Sigmoid colon (tissue), 7 donors: ENCODE measurements around the gene CACNB1. TPM values are rescaled to one million over a fixed set of nuclear protein-coding genes. Genes with fewer than 3 reads are reported as not detected.

ENCODE experiments used
- DNase-seq: peaks from one replicate; pipeline ENCODE4 v3.0.0-alpha.2; 2019
- H3K27ac ChIP-seq, 4 donors: fragments of 200-600 bp; sonication (generic); one replicate each; pipeline ENCODE4 v1.5.1; 2016 to 2019; ENCODE audit warnings: mild to moderate bottlenecking in 1 of 4
- H3K27me3 ChIP-seq, 3 donors: fragments of 200-600 bp; sonication (generic); one replicate each; pipeline ENCODE4 v1.5.1; 2019; ENCODE audit warnings: mild to moderate bottlenecking in 1 of 3
- H3K36me3 ChIP-seq, 4 donors: fragments of 200-600 bp; sonication (generic); one replicate each; pipeline ENCODE4 v1.5.1; 2016 to 2019
- H3K4me1 ChIP-seq, 4 donors: fragments of 200-600 bp; sonication (generic); one replicate each; pipeline ENCODE4 v1.5.1; 2017 to 2019
- H3K4me3 ChIP-seq, 4 donors: fragments of 200-600 bp; sonication (generic); one replicate each; pipeline ENCODE4 v1.5.1; 2017 to 2019; ENCODE audit warnings: mild to moderate bottlenecking in 2 of 4, moderate library complexity in 1 of 4
- H3K9me3 ChIP-seq, 4 donors: fragments of 200-600 bp in 3 of 4; sonication (generic) in 3 of 4; one replicate each; pipeline versions ENCODE4 v1.5.1 to v1.6.1; 2013 to 2019
- CTCF ChIP-seq, 4 experiments: fragments of 450-650 bp in 3 of 4; fragments of 200-600 bp in 1 of 4; IDR thresholded peaks; one replicate each; pipeline ENCODE4 v1.5.1; 2016 to 2019; ENCODE audit warnings: antibody characterized with exemption in 4 of 4, mild to moderate bottlenecking in 3 of 4, moderate library complexity in 2 of 4
- EP300 ChIP-seq, 4 donors: sonication (generic); formaldehyde crosslinking; IDR thresholded peaks; one replicate each; pipeline ENCODE4 v1.6.1; 2017; ENCODE audit warnings: antibody characterized with exemption in 4 of 4
- POLR2A ChIP-seq, 2 donors: fragments of 450-650 bp; IDR thresholded peaks; one replicate each; pipeline ENCODE4 v1.6.1; 2016; ENCODE audit warnings: antibody characterized with exemption in 2 of 2, mild to moderate bottlenecking in 2 of 2, moderate library complexity in 2 of 2
- POLR2AphosphoS5 ChIP-seq, 4 donors: sonication (generic); formaldehyde crosslinking; IDR thresholded peaks; one replicate each; pipeline ENCODE4 v1.6.1; 2017; ENCODE audit warnings: antibody characterized with exemption in 4 of 4
- WGBS, 2 donors: extraction: QIAGEN DNeasy Blood & Tissue Kit; methylation state at CpG; one replicate each; pipeline ENCODE4 v1.1.7; 2013; 5-methylcytosine and 5-hydroxymethylcytosine counted together
- intact Hi-C: fragments of 100-400 bp; cut with DNase I; formaldehyde crosslinking; loops from one replicate; pipeline ENCODE4 v1.15.1; 2023
- polyA plus RNA-seq, 3 donors: library from polyadenylated mRNA; stranded (reverse); fragments of 200-250 nt; gene quantifications; one replicate each; pipeline ENCODE4 v1.2.3, GENCODE V29; 2013
- total RNA-seq, 4 donors: library from RNA; depleted of rRNA; stranded (reverse); fragments of >200 nt; gene quantifications; one replicate each; pipeline ENCODE4 v1.1.0, GENCODE V29; 2016
- donor health status: healthy with polysubstance abuse.
- donor health status: Bipolar disorder and iron deficiency.
- donor health status: healthy.

CACNB1 gene
- total and polyA plus RNA-seq, 7 donors = 3.0 to 11.6 (median 7.6) TPM

DNA sequence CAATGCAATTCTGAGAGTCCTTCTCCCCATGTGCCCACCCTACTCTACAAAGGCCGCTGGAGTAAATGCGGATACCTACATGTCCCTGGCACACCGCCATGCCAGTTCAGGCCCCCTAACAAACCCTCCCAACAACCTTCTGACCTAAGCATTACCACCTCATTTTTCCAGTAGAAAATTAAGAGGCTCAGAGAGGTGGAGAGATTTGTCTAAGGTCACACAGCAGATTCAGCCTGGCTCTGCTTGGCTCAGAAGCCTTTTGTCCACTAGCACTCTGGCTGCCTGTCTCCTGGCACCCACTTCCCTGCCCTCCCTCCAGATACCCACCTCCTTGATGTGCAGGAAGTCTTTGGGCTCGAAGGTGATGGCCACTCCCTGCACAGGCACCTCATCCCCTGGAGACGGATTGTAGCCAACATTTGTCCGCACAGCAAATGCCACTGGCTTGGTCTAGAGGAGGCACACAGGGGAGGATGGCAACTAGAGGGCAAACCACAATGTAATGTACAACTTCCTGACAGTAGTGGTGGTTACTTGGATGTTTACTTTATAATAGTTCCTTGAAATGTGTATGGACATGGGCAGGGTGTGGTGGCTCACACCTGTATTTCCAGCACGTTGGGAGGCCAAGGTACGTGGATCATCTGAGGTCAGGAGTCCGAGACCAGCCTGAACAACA, 10.2 kb downstream of the CACNB1 start:
- Histone ChIP-seq H3K27ac (no peak overlapping the region), H3K27me3 (no peaks in the 10 kb centered on the region), H3K4me1 (no peaks in the 10 kb centered on the region), H3K9me3 (no peaks in the 10 kb centered on the region), H3K4me3 (no peak overlapping the region), H3K36me3 (peaks cover 5 to 95% (median 38%) of the 10 kb centered on the region in 4 donors)
- intact Hi-C loops = no loop called here
- no peak for DNase-seq
- WGBS, 2 donors = 43 to 79% methylated on average over 9 of the region's 9 CpGs
- TF ChIP-seq POLR2A (IDR thresholded peaks at IDR 0.05) = no peak
- no peak for TF ChIP-seq CTCF (IDR thresholded peaks at IDR 0.05)
- TF ChIP-seq EP300 (IDR thresholded peaks at IDR 0.05) = no peak
- no peak for TF ChIP-seq POLR2AphosphoS5 (IDR thresholded peaks at IDR 0.05)

DNA sequence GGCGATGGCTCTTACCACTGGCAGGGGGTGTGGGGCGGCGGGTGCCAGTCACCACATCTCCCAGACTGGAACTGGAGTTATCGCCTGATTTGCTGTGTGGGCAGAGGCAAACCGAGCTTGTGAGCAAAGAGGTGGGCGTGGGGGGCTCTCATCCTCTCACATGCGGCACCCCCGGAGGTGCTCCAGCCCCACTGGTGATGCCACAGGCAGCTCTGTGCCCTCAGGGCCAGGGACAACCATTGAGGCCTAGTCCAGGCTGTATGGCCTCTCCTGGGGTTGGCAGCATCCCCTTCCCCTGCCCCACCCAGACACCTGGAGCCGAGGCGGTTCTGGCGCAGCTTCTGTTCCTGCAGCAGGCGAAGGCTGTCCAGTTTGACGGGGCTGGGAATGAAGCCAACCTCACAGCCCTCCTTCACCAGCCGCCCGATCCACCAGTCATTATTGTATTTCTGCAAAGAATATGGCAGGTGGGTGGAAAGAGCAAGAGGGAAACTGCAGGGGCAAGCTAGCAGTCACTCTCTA, 10.9 kb downstream of the CACNB1 start:
- no peak for DNase-seq
- intact Hi-C loops = no loop called here
- Histone ChIP-seq H3K9me3 (no peaks in the 10 kb centered on the region), H3K4me3 (no peak overlapping the region), H3K27ac (no peak overlapping the region), H3K27me3 (no peaks in the 10 kb centered on the region), H3K36me3 (peaks cover 5 to 88% (median 37%) of the 10 kb centered on the region in 4 donors), H3K4me1 (no peaks in the 10 kb centered on the region)
- 56 to 78% methylated on average over 15 of the region's 15 CpGs for WGBS, 2 donors
- no peak for TF ChIP-seq EP300 (IDR thresholded peaks at IDR 0.05)
- TF ChIP-seq POLR2AphosphoS5 (IDR thresholded peaks at IDR 0.05) = no peak
- no peak for TF ChIP-seq POLR2A (IDR thresholded peaks at IDR 0.05)
- no peak for TF ChIP-seq CTCF (IDR thresholded peaks at IDR 0.05)

GRCh38 chr17:39183720-39184119, 13.7 kb downstream of the CACNB1 start:
- no peak overlapping the region for H3K27ac ChIP-seq
- intact Hi-C loops = no loop called here
- no peak for TF ChIP-seq POLR2AphosphoS5 (IDR thresholded peaks at IDR 0.05)
- no peak for TF ChIP-seq CTCF (IDR thresholded peaks at IDR 0.05)
- TF ChIP-seq EP300 (IDR thresholded peaks at IDR 0.05) = no peak
- TF ChIP-seq POLR2A (IDR thresholded peaks at IDR 0.05) = no peak
- no peaks in the 10 kb centered on the region for H3K9me3 ChIP-seq
- peaks cover 5 to 77% (median 32%) of the 10 kb centered on the region in 4 donors for H3K36me3 ChIP-seq
- no peaks in the 10 kb centered on the region for H3K27me3 ChIP-seq
- H3K4me3 ChIP-seq = no peak overlapping the region
- 93 to 94% methylated on average over 10 of the region's 10 CpGs for WGBS, 2 donors
- DNase-seq = no peak
- H3K4me1 ChIP-seq = no peaks in the 10 kb centered on the region

- WGBS, 2 donors = 92 to 95% methylated on average over 5 of the region's 5 CpGs
- no peaks in the 10 kb centered on the region for H3K4me1 ChIP-seq
- H3K27ac ChIP-seq = no peak overlapping the region
- H3K36me3 ChIP-seq = peaks cover 5 to 70% (median 31%) of the 10 kb centered on the region in 4 donors
- H3K27me3 ChIP-seq = no peaks in the 10 kb centered on the region
- no peak for TF ChIP-seq CTCF (IDR thresholded peaks at IDR 0.05)
- TF ChIP-seq EP300 (IDR thresholded peaks at IDR 0.05) = no peak
- no peak for TF ChIP-seq POLR2A (IDR thresholded peaks at IDR 0.05)
- no peak for TF ChIP-seq POLR2AphosphoS5 (IDR thresholded peaks at IDR 0.05)
- no peak for DNase-seq
- no peak overlapping the region for H3K4me3 ChIP-seq
- H3K9me3 ChIP-seq = no peaks in the 10 kb centered on the region
- intact Hi-C loops = no loop called here
Measured at GRCh38 chr17:39183045-39183444, 14.4 kb downstream of the CACNB1 start.
